Keratinocyte (primary cell): Measurements from ENCODE around the gene VPS35.

ENCODE experiments used
- EZH2 ChIP-seq: IDR thresholded peaks from one replicate; pipeline ENCODE4 v1.6.1; 2012; ENCODE audit warnings: inconsistent platforms, mild to moderate bottlenecking, low read length, moderate library complexity
- TF ChIP-seq, protein P1 (sequence below), 3 experiments: IDR thresholded peaks in 1 of 3; conservative IDR thresholded peaks in 1 of 3; optimal IDR thresholded peaks in 1 of 3; 2 replicates in 2 of 3; 3 replicates in 1 of 3; pipeline versions ENCODE3 to v1.5.1; 2011; ENCODE audit warnings: low read length in 3 of 3, mild to moderate bottlenecking in 3 of 3, moderate library complexity in 2 of 3, control low read depth in 1 of 3, inconsistent platforms in 1 of 3; ENCODE audit not compliant: insufficient read depth in 2 of 3; ENCODE audit errors: extremely low read depth in 1 of 3

DNA sequence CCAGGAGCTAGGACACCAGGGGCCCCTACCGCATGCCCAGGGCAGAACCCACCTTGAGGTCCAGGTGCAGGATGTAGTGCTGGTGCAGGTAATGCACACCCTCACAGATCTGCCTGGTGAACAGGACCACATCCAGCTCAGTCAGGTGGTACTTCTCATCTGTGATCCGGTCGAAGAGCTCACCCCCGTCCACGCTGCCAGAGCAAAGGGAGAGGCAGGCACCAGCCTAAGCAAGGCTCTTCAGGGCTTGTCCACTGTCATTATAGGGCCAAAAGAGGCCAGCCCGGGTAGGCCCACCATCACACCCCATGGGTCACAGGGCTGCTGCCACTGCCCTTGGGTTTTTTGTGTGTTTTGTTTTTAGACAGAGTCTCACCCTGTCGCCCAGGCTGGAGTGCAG, 38.2 kb upstream of the VPS35 start:
- TF ChIP-seq, protein P1, sequence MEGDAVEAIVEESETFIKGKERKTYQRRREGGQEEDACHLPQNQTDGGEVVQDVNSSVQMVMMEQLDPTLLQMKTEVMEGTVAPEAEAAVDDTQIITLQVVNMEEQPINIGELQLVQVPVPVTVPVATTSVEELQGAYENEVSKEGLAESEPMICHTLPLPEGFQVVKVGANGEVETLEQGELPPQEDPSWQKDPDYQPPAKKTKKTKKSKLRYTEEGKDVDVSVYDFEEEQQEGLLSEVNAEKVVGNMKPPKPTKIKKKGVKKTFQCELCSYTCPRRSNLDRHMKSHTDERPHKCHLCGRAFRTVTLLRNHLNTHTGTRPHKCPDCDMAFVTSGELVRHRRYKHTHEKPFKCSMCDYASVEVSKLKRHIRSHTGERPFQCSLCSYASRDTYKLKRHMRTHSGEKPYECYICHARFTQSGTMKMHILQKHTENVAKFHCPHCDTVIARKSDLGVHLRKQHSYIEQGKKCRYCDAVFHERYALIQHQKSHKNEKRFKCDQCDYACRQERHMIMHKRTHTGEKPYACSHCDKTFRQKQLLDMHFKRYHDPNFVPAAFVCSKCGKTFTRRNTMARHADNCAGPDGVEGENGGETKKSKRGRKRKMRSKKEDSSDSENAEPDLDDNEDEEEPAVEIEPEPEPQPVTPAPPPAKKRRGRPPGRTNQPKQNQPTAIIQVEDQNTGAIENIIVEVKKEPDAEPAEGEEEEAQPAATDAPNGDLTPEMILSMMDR (optimal IDR thresholded peaks at IDR 0.05 in 1 of 3, IDR thresholded peaks at IDR 0.05 in 1 of 3, conservative IDR thresholded peaks at IDR 0.05 in 1 of 3; ENCODE audit: extremely low read depth in 1 of 3, insufficient read depth in 2 of 3, low read length in 3 of 3) = no peak
- TF ChIP-seq EZH2 = no peak
